Vagina (tissue), 2 donors: ENCODE data around the gene SPON1. TPM values are rescaled to one million over a fixed set of nuclear protein-coding genes. Genes with fewer than 3 reads are reported as not detected.

Experiments
- DNase-seq, 2 donors: peaks; one replicate each; pipeline ENCODE4 v3.0.0-alpha.2; 2017; ENCODE audit errors: extremely low spot score in 2 of 2
- H3K27ac ChIP-seq: fragments of 200-600 bp; sonication (generic); one replicate; pipeline ENCODE4 v1.5.1; 2019
- H3K27me3 ChIP-seq: fragments of 200-600 bp; sonication (generic); one replicate; pipeline ENCODE4 v1.5.1; 2019
- H3K36me3 ChIP-seq, 2 donors: fragments of 200-600 bp; sonication (generic); one replicate each; pipeline ENCODE4 v1.5.1; 2017 to 2019
- H3K4me1 ChIP-seq: fragments of 200-600 bp; sonication (generic); one replicate; pipeline ENCODE4 v1.5.1; 2019
- H3K4me3 ChIP-seq, 2 donors: fragments of 200-600 bp; sonication (generic); 1 replicate in 1 of 2; 2 replicates in 1 of 2; pipeline ENCODE4 v1.5.1; 2016 to 2019
- H3K9me3 ChIP-seq: fragments of 200-600 bp; sonication (generic); one replicate; pipeline ENCODE4 v1.5.1; 2019
- POLR2A ChIP-seq, 2 donors: fragments of 450-650 bp; IDR thresholded peaks; one replicate each; pipeline ENCODE4 v1.6.1; 2017; ENCODE audit warnings: antibody characterized with exemption in 2 of 2, mild to moderate bottlenecking in 2 of 2, moderate library complexity in 2 of 2
- POLR2AphosphoS5 ChIP-seq, 2 donors: sonication (generic); formaldehyde crosslinking; IDR thresholded peaks; one replicate each; pipeline ENCODE4 v1.9.0; 2017; ENCODE audit warnings: antibody characterized with exemption in 2 of 2, mild to moderate bottlenecking in 2 of 2, low read depth in 1 of 2; ENCODE audit not compliant: insufficient read depth in 1 of 2
- intact Hi-C: fragments of 100-400 bp; cut with DNase I; formaldehyde crosslinking; loops from one replicate; pipeline ENCODE4 v1.15.1; 2023
- total RNA-seq: library from RNA; depleted of rRNA; stranded (reverse); fragments of >200 nt; gene quantifications from one replicate; pipeline ENCODE4 v1.2.3, GENCODE V29; 2016
- TF ChIP-seq, protein P1 (sequence below), 3 experiments: fragments of 450-650 bp in 2 of 3; fragments of 200-600 bp in 1 of 3; sonication (generic) in 1 of 3; IDR thresholded peaks; one replicate each; pipeline ENCODE4 v1.5.1; 2017 to 2019; ENCODE audit warnings: antibody characterized with exemption in 3 of 3, mild to moderate bottlenecking in 2 of 3, moderate library complexity in 2 of 3

The SPON1 gene
- total RNA-seq, 1 donor from 2014 or later: 31.7 TPM

DNA sequence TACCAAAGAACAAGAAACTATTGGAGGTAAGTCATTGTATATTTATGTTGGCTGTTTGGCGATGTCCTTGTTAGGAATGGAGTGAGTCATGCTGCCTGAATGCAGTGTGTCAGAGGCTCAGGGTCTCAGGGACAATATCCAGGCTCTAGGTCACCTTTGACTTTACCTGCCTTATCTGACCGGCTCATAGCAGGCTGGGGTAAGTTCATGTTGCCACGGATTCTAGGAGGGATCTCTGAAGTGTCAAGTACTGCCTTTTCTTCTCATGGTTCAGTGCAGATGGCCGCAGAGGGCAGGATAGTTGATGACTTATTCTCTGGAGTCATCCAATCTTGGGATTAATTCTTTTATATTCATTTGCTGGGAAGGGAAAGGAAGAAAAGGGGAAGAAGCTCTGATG lies 53.2 kb downstream of the SPON1 start:
- Histone ChIP-seq H3K36me3 (no peaks in the 10 kb centered on the region), H3K4me3 (no peak overlapping the region), H3K27me3 (no peaks in the 10 kb centered on the region), H3K9me3 (no peaks in the 10 kb centered on the region), H3K27ac (no peak overlapping the region), H3K4me1 (no peaks in the 10 kb centered on the region)
- TF ChIP-seq, protein P1, sequence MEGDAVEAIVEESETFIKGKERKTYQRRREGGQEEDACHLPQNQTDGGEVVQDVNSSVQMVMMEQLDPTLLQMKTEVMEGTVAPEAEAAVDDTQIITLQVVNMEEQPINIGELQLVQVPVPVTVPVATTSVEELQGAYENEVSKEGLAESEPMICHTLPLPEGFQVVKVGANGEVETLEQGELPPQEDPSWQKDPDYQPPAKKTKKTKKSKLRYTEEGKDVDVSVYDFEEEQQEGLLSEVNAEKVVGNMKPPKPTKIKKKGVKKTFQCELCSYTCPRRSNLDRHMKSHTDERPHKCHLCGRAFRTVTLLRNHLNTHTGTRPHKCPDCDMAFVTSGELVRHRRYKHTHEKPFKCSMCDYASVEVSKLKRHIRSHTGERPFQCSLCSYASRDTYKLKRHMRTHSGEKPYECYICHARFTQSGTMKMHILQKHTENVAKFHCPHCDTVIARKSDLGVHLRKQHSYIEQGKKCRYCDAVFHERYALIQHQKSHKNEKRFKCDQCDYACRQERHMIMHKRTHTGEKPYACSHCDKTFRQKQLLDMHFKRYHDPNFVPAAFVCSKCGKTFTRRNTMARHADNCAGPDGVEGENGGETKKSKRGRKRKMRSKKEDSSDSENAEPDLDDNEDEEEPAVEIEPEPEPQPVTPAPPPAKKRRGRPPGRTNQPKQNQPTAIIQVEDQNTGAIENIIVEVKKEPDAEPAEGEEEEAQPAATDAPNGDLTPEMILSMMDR (IDR thresholded peaks at IDR 0.05): no peak
- no peak for TF ChIP-seq POLR2A (IDR thresholded peaks at IDR 0.05)
- TF ChIP-seq POLR2AphosphoS5 (IDR thresholded peaks at IDR 0.05; ENCODE audit: insufficient read depth in 1 of 2, low read depth in 1 of 2): no peak
- intact Hi-C loops: no loop called here
- DNase-seq: no peak

DNA sequence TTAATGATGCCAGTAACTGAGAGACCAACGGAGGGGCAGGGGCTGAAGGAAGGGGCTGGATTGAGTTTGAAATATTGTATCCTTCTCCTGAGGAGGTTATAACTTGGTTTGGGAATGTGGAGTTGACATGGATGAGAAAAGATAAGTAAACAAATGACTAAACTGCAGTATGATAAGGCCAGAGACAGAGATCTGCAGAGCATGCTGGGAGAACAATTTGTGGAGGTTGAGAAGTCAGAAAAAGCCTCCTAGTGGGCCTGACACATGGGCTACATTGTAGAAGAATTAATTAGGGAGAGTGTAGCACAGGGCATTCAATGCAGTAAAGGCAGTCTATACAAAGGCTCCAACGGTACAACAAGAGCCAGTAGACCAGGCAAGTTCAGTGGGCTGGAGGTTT lies 55.9 kb downstream of the SPON1 start:
- TF ChIP-seq POLR2AphosphoS5 (IDR thresholded peaks at IDR 0.05; ENCODE audit: insufficient read depth in 1 of 2, low read depth in 1 of 2): no peak
- TF ChIP-seq, protein P1 (IDR thresholded peaks at IDR 0.05): no peak
- no peak for TF ChIP-seq POLR2A (IDR thresholded peaks at IDR 0.05)
- Histone ChIP-seq H3K9me3 (no peaks in the 10 kb centered on the region), H3K4me1 (no peaks in the 10 kb centered on the region), H3K27me3 (no peaks in the 10 kb centered on the region), H3K27ac (no peak overlapping the region), H3K4me3 (no peak overlapping the region), H3K36me3 (no peaks in the 10 kb centered on the region)
- no peak for DNase-seq
- intact Hi-C loops: no loop called here

DNA sequence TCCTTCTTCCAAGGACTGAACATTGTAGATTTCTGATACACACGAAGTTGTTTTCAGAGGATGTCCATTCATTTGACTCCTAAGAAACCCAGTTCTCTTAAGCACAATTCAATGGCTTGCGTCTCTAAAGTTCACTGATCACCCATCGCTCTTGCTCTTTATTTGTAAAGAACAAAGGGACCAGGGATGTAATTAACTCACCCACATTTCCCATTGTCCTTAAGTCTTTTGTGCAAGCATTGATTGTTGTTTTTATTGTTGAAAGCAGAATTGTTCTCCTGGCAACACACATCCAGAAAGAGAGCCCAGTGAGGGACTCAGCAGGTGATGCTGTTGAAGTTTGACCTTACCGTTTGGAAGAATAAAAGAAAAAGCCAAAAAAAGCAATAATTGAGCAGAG lies 59.2 kb downstream of the SPON1 start:
- H3K9me3 ChIP-seq: no peaks in the 10 kb centered on the region
- no peaks in the 10 kb centered on the region for H3K36me3 ChIP-seq
- peaks cover 3% of the 10 kb centered on the region for H3K4me1 ChIP-seq
- intact Hi-C loops: no loop called here
- H3K27me3 ChIP-seq: no peaks in the 10 kb centered on the region
- no peak overlapping the region for H3K27ac ChIP-seq
- no peak for DNase-seq
- no peak overlapping the region for H3K4me3 ChIP-seq
- no peak for TF ChIP-seq POLR2A (IDR thresholded peaks at IDR 0.05)
- TF ChIP-seq, protein P1 (IDR thresholded peaks at IDR 0.05): no peak
- no peak for TF ChIP-seq POLR2AphosphoS5 (IDR thresholded peaks at IDR 0.05; ENCODE audit: insufficient read depth in 1 of 2, low read depth in 1 of 2)

DNA sequence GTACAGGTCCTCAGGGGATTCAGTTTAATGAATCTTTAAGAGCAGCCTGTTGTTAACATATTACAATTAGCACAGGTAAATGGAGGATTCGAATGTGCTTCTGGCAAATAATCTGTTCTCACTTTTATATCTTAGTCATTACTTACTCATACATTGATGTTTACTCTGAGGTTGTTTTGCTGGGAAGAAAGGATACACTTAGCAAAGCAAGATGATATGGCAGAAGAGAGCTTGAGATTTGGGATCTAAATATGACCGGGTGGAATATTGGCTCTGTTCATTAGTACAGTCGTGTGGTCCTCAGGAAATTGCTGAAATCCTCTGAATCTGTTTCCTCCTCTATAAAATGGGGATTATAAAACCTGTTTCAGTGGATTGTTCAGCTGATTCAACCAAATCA lies 59.7 kb downstream of the SPON1 start:
- DNase-seq: no peak
- Histone ChIP-seq H3K4me1 (peaks cover 9% of the 10 kb centered on the region), H3K9me3 (no peaks in the 10 kb centered on the region), H3K27ac (no peak overlapping the region), H3K36me3 (no peaks in the 10 kb centered on the region), H3K27me3 (no peaks in the 10 kb centered on the region), H3K4me3 (no peak overlapping the region)
- TF ChIP-seq POLR2AphosphoS5 (IDR thresholded peaks at IDR 0.05; ENCODE audit: insufficient read depth in 1 of 2, low read depth in 1 of 2) (no peak), POLR2A (IDR thresholded peaks at IDR 0.05) (no peak)
- TF ChIP-seq, protein P1 (IDR thresholded peaks at IDR 0.05): no peak
- intact Hi-C loops: no loop called here

DNA sequence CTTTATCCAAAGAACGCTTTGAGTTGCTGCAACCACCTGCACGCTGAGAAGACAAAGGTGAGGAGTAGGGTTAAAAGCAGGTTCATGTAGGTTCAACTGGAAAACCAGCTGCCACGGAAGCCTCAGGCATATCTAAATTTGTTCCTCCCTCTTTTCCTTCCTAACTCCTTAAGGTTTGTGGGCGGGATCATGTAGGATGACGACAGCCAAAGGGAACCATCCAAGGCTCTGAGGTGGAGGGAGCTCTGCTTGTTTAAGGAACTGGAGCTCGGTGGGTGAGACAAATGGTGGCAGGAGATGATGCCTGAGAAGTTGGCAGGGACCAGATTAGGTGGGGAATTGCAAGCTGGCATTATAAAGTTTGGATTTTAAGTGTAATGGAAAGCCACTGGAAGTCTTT lies 60.3 kb downstream of the SPON1 start:
- intact Hi-C loops: no loop called here

More for the DNA sequence above, 60.3 kb downstream of the SPON1 start:
- no peaks in the 10 kb centered on the region for H3K27me3 ChIP-seq
- H3K27ac ChIP-seq: no peak overlapping the region
- no peak for DNase-seq
- peaks cover 14% of the 10 kb centered on the region for H3K4me1 ChIP-seq
- H3K4me3 ChIP-seq: no peak overlapping the region
- H3K9me3 ChIP-seq: no peaks in the 10 kb centered on the region
- TF ChIP-seq, protein P1 (IDR thresholded peaks at IDR 0.05): no peak
- no peak for TF ChIP-seq POLR2A (IDR thresholded peaks at IDR 0.05)
- no peak for TF ChIP-seq POLR2AphosphoS5 (IDR thresholded peaks at IDR 0.05; ENCODE audit: insufficient read depth in 1 of 2, low read depth in 1 of 2)
- H3K36me3 ChIP-seq: no peaks in the 10 kb centered on the region
